Measurements from ENCODE around the gene CPED1.

The CPED1 gene

GRCh38 chr7:120949998-120950538 is 38.4 kb upstream of the CPED1 start:
- TF ChIP-seq SIN3A (IDR thresholded peaks at IDR 0.05; ENCODE audit: borderline replicate concordance, insufficient read depth, low read length), result 0 out of 2 replicates have a peak, but pooled peaks have one; percentile 36
- no peak for TF ChIP-seq REST (IDR thresholded peaks at IDR 0.05; ENCODE audit: insufficient read depth in 1 of 2, low read depth in 2 of 2, low read length in 2 of 2)
- TF ChIP-seq FOXP2 (optimal IDR thresholded peaks at IDR 0.05; ENCODE audit: borderline replicate concordance, extremely low read depth, extremely low read length, insufficient read depth), result no peak
- TF ChIP-seq TAF1 (IDR thresholded peaks at IDR 0.05; ENCODE audit: borderline replicate concordance, insufficient read depth, low read length), result no peak

GRCh38 chr7:120950539-120951308 is 37.8 kb upstream of the CPED1 start, which contains the start of gene ING3:
Gene ING3 (plus strand): TSS chr7:120950777. CDS start chr7:120950897, 120 bp downstream.
- TF ChIP-seq FOXP2 (optimal IDR thresholded peaks at IDR 0.05; ENCODE audit: borderline replicate concordance, extremely low read depth, extremely low read length, insufficient read depth), result peak; percentile 91
- TF ChIP-seq TAF1 (IDR thresholded peaks at IDR 0.05; ENCODE audit: borderline replicate concordance, insufficient read depth, low read length), result 0 out of 2 replicates have a peak, but pooled peaks have one; percentile 29
- TF ChIP-seq POLR2AphosphoS5 (IDR thresholded peaks at IDR 0.05; ENCODE audit: low read depth, low read length), result peak; percentile 90
- peak in 1 of 2 experiments; percentile 45; a peak in 1 of 4 replicates for TF ChIP-seq REST (IDR thresholded peaks at IDR 0.05; ENCODE audit: insufficient read depth in 1 of 2, low read depth in 2 of 2, low read length in 2 of 2)
- peak; percentile 66; the same call in 1 of the 2 replicates for TF ChIP-seq SIN3A (IDR thresholded peaks at IDR 0.05; ENCODE audit: borderline replicate concordance, insufficient read depth, low read length)

GRCh38 chr7:120951309-120951699 is 37.2 kb upstream of the CPED1 start:
- TF ChIP-seq FOXP2 (optimal IDR thresholded peaks at IDR 0.05; ENCODE audit: borderline replicate concordance, extremely low read depth, extremely low read length, insufficient read depth), result no peak

- TF ChIP-seq FOXP2 (optimal IDR thresholded peaks at IDR 0.05; ENCODE audit: borderline replicate concordance, extremely low read depth, extremely low read length, insufficient read depth) (no peak), TAF1 (IDR thresholded peaks at IDR 0.05; ENCODE audit: borderline replicate concordance, insufficient read depth, low read length) (no peak), POLR2AphosphoS5 (IDR thresholded peaks at IDR 0.05; ENCODE audit: low read depth, low read length) (no peak)
These were observed 36.7 kb upstream of the CPED1 start for GRCh38 chr7:120951826-120952225.

GRCh38 chr7:120955577-120956149 is 32.8 kb upstream of the CPED1 start:
- TF ChIP-seq SIN3A (IDR thresholded peaks at IDR 0.05; ENCODE audit: borderline replicate concordance, insufficient read depth, low read length) (no peak), FOXP2 (optimal IDR thresholded peaks at IDR 0.05; ENCODE audit: borderline replicate concordance, extremely low read depth, extremely low read length, insufficient read depth) (no peak), TAF1 (IDR thresholded peaks at IDR 0.05; ENCODE audit: borderline replicate concordance, insufficient read depth, low read length) (no peak), REST (IDR thresholded peaks at IDR 0.05; ENCODE audit: insufficient read depth in 1 of 2, low read depth in 2 of 2, low read length in 2 of 2) (no peak), POLR2AphosphoS5 (IDR thresholded peaks at IDR 0.05; ENCODE audit: low read depth, low read length) (no peak)
